Mononuclear cell (primary cell): Measurements from ENCODE around the gene CHD1. TPM values are rescaled to one million over a fixed set of nuclear protein-coding genes. Genes with fewer than 3 reads are reported as not detected.
"Not testable (repeated sequence)": the region's sequence is repeated elsewhere in the genome, so short reads cannot be mapped to it uniquely, and the experiment has no call there.

Experiments used
- H3K27me3 ChIP-seq: 2 replicates; pipeline ENCODE4 v1.6.0; 2011; ENCODE audit warnings: low read length, control low read depth; ENCODE audit not compliant: insufficient read depth
- H3K4me1 ChIP-seq: 2 replicates; pipeline ENCODE4 v1.5.1; 2011; ENCODE audit warnings: mild to moderate bottlenecking, low read length, control low read depth; ENCODE audit not compliant: insufficient read depth
- H3K4me3 ChIP-seq: 2 replicates; pipeline ENCODE4 v1.5.1; 2011; ENCODE audit warnings: mild to moderate bottlenecking, low read length, moderate library complexity
- H3K9me3 ChIP-seq: 2 replicates; pipeline ENCODE4 v1.5.1; 2011; ENCODE audit warnings: low read depth, mild to moderate bottlenecking, control low read depth, low read length
- total RNA-seq: library from RNA; depleted of rRNA; stranded (reverse); fragments of >200 nt; gene quantifications from one replicate; pipeline ENCODE4 v1.2.3, GENCODE V29; 2012

Gene CHD1
- total RNA-seq = 454 TPM

DNA sequence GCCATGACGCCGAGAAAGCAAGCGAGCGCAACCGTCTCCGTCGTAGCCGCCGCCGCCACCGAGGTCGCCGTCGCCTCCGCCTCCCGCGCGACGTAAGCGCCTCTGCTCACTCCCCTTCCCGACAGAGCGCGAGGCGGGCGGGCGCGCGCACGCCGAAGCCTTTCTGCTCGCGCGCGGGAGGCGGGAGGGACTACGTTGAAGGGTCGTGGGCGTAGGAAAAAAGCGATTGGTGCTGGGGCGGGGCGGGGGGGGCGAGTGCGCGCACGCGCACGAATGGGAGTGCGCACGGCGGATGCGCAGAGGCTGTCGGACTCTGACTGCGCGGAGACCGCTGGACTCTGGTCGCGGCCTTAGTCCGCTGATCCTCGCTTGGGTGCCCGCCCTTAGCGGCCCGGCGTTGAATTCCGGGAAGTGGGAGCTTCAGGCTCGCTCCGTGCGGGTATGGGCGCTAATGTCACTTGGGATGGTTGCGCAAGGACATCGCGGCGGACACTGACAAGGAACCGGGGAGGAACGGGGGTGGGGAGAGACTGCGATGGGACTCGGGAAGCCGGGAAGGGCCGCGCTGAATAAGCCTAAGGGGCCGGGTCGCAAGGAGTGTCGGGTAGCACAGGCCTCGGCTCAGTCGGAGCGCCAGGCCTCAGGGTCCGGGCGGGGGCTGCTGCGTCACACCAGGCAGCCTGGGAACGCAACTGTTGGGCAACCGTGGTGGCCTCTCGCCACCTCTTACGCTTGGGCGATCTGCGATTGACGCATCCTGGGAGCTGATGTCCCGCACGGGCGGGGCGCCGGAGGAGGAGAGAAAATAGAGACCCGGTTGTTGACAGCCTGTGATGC, at the start of gene CHD1:
Gene CHD1 (minus strand): TSS at position 135 of the 837 bp plus-strand sequence. CDS start 2,621 bp downstream, outside the sequence.
- Histone ChIP-seq H3K27me3 (no peaks in the 10 kb centered on the region), H3K4me3 (peak within 1 kb of the TSS; percentile 92), H3K9me3 (no peaks in the 10 kb centered on the region), H3K4me1 (peaks cover 43% of the 10 kb centered on the region)

DNA sequence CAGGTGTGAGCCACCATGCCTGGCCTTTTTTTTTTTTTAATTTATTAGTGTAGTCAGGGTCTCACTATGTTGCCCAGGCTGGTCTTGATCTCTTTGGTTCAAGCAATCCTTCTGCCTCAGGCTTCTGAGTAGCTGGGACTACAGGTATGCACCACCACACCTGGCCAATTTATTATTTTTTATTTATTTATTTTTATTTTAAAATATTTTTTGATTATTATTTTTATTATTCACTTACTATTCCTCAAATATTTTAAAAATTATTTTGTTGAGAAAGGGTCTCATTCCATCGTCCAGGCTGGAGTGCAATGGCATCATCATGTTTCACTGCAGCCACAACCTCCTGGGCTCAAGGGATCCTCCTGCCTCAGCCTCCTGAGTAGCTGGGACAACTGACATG, 49.7 kb upstream of the CHD1 start:
- H3K27me3 ChIP-seq = no peaks in the 10 kb centered on the region
- H3K4me3 ChIP-seq = no peak overlapping the region
- H3K9me3 ChIP-seq = no peaks in the 10 kb centered on the region
- peaks cover 14% of the 10 kb centered on the region for H3K4me1 ChIP-seq

DNA sequence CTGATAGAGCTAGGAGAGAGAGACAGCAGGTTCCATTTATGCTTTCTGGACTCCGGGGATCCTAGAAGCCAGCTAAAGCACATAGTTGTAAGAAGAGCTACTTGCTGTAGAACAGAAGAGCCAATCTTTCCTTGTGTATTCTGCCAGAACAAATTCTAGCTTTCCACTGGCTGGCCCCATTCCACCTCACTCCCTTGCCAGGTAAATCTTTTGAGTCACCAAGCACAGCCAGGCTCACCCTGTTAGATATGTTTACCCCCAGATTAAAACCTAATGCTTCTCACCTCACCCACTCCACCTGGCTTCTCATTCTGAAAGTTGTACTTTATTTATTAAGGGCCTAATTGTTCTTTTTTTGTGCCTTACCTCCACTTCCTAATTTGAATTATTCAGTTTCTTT, 48.9 kb upstream of the CHD1 start:
- Histone ChIP-seq H3K9me3 (no peaks in the 10 kb centered on the region), H3K4me3 (no peak overlapping the region), H3K27me3 (no peaks in the 10 kb centered on the region), H3K4me1 (peaks cover 14% of the 10 kb centered on the region)

DNA sequence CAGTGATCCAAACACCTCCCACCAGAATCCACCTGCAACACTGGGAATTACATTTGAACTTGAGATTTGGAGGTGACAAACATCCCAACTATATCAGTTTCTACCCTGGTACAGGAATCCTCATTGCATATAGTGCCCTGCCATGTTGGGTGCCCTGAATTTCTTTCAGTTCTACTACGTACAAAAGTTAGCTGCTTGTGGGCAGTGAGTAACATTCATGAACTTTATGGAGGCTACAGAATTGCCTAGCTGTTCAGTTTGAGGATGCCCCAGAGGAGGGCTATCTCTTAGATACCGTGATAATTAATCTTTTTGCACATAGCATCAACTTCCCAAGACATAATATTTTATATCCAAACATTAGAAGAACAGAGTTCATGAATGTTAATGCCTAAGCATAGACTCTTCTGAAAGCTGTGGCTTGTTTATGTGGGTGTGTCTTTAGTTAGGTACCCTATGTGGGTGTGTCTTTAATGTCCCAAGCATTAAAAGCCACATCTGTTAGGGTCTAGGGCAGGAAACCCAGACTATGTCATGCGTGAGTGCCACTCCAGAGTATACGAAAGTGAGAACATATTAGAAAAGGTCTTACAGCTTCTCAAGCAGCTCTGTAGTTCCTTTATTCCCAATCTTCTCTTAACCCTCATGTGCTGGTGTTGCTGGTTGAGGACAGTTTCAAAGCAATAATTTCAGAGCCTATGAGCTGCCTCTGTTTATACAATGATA, 47.0 kb upstream of the CHD1 start:
- no peaks in the 10 kb centered on the region for H3K9me3 ChIP-seq
- H3K27me3 ChIP-seq = no peaks in the 10 kb centered on the region
- H3K4me1 ChIP-seq = peaks cover 14% of the 10 kb centered on the region
- H3K4me3 ChIP-seq = no peak overlapping the region

DNA sequence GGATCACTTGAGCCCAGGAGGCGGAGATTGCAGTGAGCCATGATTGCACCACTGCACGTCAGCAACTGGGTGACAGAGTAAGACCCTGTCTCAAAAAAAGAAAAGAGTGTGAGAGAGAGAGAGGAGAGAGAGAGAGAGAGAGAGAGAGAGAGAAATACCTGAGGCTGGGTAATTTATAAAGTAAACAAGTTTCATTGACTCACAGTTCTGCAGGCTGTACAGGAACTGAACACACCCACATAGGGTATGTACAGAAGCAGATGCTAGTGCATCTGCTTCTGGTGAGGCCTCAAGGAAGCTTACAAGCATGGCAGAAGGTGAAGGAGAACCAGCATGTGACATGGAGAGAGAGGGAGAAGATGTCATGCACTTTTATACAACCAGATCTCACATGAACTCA, 46.4 kb upstream of the CHD1 start:
- Histone ChIP-seq H3K27me3 (no peaks in the 10 kb centered on the region), H3K9me3 (no peaks in the 10 kb centered on the region), H3K4me3 (no peak overlapping the region), H3K4me1 (peaks cover 14% of the 10 kb centered on the region)

DNA sequence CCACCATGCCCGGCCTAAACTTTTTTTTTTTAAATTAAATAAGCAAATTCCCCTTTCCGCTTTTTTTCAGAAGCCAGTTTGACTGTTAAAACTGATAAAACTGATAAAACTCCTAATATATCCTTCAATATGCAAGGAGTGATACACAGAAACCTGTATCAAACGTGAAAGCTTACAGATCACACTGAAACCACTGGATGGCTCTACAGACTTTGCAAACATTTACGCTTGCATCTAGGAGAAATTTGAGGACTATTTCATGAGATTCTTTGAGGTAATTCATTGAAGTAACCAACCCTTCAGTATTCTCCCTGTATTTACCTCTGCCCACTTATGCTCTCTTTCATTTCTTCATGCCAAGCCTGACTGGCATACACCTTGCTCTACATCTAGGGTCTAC, 40.6 kb upstream of the CHD1 start:
- Histone ChIP-seq H3K4me3 (no peak overlapping the region), H3K27me3 (no peaks in the 10 kb centered on the region), H3K9me3 (no peaks in the 10 kb centered on the region), H3K4me1 (no peaks in the 10 kb centered on the region)

DNA sequence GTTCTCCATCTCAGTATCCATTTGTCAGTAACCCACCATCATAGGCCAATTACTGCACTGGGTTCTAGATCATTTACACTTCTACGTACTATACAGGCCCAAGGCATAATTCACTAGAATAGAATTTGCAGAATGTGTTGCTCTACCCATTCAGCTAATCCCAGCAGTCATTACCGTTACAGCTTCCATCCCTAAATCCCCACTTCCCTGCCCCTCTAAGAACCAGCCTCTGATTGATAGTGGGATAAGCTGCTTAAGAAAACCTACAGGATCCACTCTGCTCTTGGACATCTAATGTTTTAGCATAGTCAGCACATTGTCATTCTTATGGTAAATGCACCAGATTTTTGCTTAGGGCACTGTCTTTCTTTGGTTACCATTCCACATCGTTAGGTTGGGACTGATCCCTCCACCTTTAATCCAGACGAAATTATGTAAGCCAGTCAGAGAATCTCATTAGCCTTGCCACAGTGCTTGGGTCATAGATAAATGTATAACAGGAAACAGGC, 39.3 kb upstream of the CHD1 start:
- Histone ChIP-seq H3K27me3 (no peaks in the 10 kb centered on the region), H3K9me3 (no peaks in the 10 kb centered on the region), H3K4me1 (no peaks in the 10 kb centered on the region), H3K4me3 (no peak overlapping the region)

DNA sequence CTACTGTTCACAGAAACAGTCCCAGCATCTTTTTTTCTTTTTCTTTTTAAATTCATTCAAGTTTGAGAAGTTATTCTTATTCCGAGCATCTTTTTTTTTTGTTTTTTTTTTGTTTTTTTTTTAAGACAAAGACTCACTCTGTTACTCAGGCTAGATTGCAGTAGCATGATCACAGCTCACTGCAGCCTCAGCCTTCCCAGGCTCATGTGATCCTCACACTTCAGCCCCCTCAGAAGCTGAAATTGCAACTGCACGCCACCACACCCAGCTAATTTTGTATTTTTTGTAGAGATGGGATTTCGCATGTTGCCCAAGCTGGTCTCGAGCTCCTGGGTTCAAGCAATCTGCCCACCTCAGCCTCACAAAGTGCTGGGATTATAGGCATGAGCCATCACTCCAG, 36.4 kb upstream of the CHD1 start:
- no peaks in the 10 kb centered on the region for H3K27me3 ChIP-seq
- no peaks in the 10 kb centered on the region for H3K9me3 ChIP-seq
- no peak overlapping the region for H3K4me3 ChIP-seq
- no peaks in the 10 kb centered on the region for H3K4me1 ChIP-seq

DNA sequence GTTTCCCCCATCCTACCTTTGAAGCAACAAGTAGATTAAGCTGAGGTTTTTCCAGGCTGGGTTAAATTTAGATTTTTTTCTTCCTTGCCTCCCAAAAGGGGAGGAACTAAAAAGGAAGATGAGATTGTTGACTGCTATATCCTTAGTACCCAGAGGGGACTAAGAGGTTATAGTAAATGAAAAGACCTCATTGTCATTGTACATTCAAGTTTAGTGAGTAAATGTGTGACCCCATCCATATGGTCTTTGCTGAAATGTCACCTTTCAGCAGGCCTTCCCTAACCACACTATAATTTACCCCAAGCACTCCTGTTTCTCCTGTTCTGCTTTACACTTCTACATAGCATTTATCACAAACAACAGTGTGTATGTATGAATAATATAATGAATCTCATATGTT, 35.8 kb upstream of the CHD1 start:
- Histone ChIP-seq H3K27me3 (no peaks in the 10 kb centered on the region), H3K4me1 (no peaks in the 10 kb centered on the region), H3K4me3 (no peak overlapping the region), H3K9me3 (no peaks in the 10 kb centered on the region)

DNA sequence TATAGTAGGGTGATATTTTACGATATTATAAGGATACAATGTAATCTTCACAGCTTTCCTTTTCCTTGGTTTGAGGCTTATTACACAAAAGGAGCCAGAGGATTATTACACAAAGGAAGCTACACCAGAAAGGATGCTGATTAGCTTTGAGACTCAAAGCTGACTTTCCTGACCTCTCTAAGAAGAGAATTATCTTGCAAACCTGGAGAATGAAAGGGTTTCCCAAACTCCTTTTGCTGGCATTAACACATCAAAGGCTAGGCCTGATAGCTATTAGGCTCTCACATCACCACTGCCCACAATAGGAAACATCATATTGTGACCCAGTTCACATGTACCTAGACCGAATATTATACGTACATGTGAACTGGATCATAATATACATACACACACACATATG, 34.2 kb upstream of the CHD1 start:
- Histone ChIP-seq H3K9me3 (no peaks in the 10 kb centered on the region), H3K27me3 (no peaks in the 10 kb centered on the region), H3K4me3 (no peak overlapping the region), H3K4me1 (no peaks in the 10 kb centered on the region)

DNA sequence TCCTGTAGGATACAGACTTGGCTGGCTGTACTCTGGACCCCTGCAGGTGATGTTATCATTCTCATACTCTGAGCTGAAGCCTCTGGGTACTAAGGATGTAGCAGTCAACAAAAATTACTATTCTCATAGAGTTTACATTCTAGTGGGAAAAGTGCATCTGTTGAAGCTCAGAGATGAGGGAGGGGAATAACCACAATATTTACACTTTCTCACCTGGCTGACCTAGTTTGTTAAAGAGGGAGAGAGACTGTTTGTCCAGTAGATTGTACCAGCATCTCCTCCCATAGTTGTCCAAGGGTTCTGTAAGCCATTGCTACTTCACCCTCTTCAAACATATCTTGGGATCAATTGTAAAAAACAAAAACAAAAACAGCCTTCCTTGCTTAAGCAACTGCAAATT, 33.8 kb upstream of the CHD1 start:
- no peak overlapping the region for H3K4me3 ChIP-seq
- no peaks in the 10 kb centered on the region for H3K27me3 ChIP-seq
- H3K4me1 ChIP-seq = no peaks in the 10 kb centered on the region
- H3K9me3 ChIP-seq = no peaks in the 10 kb centered on the region

DNA sequence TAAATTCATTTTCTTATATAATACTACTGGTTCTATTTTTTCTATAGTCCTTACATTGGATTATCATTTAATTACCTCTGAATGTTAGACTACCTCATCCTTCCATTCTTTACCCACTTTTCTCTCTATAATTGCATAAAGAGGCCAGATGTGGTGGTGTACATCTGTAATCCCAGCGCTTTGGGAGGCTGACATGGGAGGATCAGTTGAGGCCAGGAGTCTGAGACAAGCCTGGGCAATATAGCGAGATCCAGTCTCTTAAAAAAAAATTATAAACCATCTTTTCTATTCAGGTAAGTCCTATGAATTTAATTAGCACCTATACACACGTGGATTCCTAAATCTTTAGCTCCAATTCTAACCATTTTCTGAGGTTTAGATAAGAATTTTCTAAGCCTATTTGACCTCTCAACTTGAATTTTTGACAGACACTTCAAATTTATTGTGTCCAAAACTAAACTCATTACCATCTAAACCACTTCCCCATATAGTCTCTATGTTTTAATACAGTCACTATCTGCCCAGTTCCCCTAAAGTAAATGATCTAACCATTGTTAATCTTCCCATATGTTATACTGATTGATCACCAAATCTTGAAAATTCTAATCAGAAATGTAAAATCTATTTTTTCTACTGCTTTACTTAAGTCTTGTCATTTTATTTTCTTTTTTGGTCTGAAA, 33.0 kb upstream of the CHD1 start:
- Histone ChIP-seq H3K4me3 (no peak overlapping the region), H3K9me3 (no peaks in the 10 kb centered on the region), H3K4me1 (no peaks in the 10 kb centered on the region), H3K27me3 (no peaks in the 10 kb centered on the region)

DNA sequence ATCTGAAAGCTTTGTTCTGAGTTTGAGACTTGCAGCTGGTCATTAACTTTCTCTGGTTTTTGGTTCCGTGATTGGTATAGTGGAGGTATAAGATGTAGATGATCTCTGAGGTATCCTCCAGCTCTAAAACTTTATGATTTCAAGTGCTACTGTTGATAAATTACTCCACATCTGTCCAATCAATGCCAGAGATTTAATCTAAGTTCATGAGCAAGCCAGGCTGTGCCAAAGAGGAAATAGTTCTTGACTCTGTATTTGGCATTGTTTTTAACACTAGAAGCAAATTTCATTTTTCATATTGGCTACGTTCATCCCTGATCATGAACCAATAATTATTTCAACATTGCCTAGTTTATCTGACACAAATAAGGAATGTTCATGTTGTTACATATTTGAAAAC, 28.5 kb upstream of the CHD1 start:
- Histone ChIP-seq H3K27me3 (no peaks in the 10 kb centered on the region), H3K4me3 (no peak overlapping the region), H3K9me3 (no peaks in the 10 kb centered on the region), H3K4me1 (no peaks in the 10 kb centered on the region)

DNA sequence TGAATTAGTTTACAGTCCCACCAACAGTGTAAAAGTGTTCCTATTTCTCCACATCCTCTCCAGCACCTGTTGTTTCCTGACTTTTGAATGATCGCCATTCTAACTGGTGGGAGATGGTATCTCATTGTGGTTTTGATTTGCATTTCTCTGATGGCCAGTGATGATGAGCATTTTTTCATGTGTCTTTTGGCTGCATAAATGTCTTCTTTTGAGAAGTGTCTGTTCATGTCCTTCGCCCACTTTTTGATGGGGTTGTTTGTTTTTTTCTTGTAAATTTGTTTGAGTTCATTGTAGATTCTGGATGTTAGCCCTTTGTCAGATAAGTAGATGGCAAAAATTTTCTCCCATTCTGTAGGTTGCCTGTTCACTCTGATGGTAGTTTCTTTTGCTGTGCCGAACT, 27.1 kb upstream of the CHD1 start:
- H3K4me3 ChIP-seq, H3K27me3 ChIP-seq, H3K9me3 ChIP-seq, H3K4me1 ChIP-seq: not testable (repeated sequence)

DNA sequence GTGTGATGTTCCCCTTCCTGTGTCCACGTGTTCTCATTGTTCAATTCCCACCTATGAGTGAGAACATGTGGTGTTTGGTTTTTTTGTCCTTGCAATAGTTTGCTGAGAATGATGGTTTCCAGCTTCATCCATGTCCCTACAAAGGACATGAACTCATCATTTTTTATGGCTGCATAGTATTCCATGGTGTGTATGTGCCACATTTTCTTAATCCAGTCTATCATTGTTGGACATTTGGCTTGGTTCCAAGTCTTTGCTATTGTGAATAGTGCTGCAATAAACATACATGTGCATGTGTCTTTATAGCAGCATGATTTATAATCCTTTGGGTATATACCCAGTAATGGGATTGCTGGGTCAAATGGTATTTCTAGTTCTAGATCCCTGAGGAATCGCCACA, 26.7 kb upstream of the CHD1 start:
- not testable (repeated sequence) for H3K4me1 ChIP-seq, H3K9me3 ChIP-seq, H3K4me3 ChIP-seq, H3K27me3 ChIP-seq
